GM08714 (cell line): Measurements from ENCODE around the gene DSCAM.

ENCODE experiments used
- H3K4me3 ChIP-seq: fragments of 200-500 bp; sonication (Bioruptor generic); 2 replicates; pipeline ENCODE4 v1.5.1; 2014; ENCODE audit warnings: mild to moderate bottlenecking, low read length, inconsistent platforms
- ZNF274 ChIP-seq: IDR thresholded peaks from 2 replicates; pipeline ENCODE4 v1.6.1; 2012; ENCODE audit warnings: mild to moderate bottlenecking, low read depth, low read length

The DSCAM gene

GRCh38 chr21:39972976-39973770, 873.8 kb downstream of the DSCAM start:
- TF ChIP-seq ZNF274: no peak
- no peak overlapping the region for H3K4me3 ChIP-seq

GRCh38 chr21:39972471-39972870, 874.5 kb downstream of the DSCAM start:
- no peak overlapping the region for H3K4me3 ChIP-seq
- no peak for TF ChIP-seq ZNF274

- TF ChIP-seq ZNF274: no peak
Observed at GRCh38 chr21:39971956-39972355, 875.0 kb downstream of the DSCAM start.

GRCh38 chr21:39969691-39970364, 877.1 kb downstream of the DSCAM start:
- no peak for TF ChIP-seq ZNF274
- no peak overlapping the region for H3K4me3 ChIP-seq

More at GRCh38 chr21:39971956-39972355, 875.0 kb downstream of the DSCAM start:
- H3K4me3 ChIP-seq: no peak overlapping the region

GRCh38 chr21:39968010-39968409, 878.9 kb downstream of the DSCAM start:
- H3K4me3 ChIP-seq: no peak overlapping the region
- TF ChIP-seq ZNF274: no peak

GRCh38 chr21:39966786-39967185, 880.2 kb downstream of the DSCAM start:
- no peak for TF ChIP-seq ZNF274
- no peak overlapping the region for H3K4me3 ChIP-seq

- no peak for TF ChIP-seq ZNF274
- H3K4me3 ChIP-seq: no peak overlapping the region
Observed at GRCh38 chr21:39965026-39965425, 881.9 kb downstream of the DSCAM start.

- no peak for TF ChIP-seq ZNF274
- no peak overlapping the region for H3K4me3 ChIP-seq
Observed at GRCh38 chr21:39961251-39961650, 885.7 kb downstream of the DSCAM start.
